NCI-H748 (cell line): ENCODE measurements around the gene SLC35F4.

Experiments used
- DNase-seq: peaks from one replicate; lab custom pipeline; 2025; ENCODE audit not compliant: unreplicated experiment; lab: John Stamatoyannopoulos, UW

Gene SLC35F4

DNA sequence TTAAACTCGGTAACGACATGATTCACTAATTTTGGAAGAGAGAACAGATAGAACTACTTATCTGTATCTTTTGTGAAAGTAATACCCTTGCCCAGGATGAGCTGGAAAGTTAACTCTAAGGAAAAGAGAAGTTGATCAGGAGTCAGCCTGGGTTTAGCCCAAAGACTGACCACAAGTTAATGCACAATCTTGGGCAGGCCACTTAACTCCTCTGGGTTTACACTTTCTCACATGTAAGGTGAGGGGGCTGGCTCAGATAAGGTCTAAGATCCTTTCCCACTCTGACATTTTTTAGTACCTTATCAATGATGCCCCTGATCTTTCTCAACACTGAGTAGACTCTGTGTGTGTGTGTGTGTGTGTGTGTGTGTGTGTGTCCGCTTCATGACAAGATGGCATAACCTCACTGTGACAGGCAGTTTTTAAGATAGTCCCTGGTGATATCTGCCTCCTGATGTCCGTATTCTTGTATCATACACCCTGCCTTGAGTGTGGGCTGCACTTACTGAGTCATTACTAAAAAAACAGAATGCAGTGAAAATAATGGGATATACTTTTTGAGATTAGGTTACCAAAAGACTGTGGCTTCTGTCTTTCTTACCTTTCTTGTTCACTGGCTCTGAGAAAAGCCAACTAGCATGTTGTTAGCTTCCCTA lies 316.0 kb downstream of the SLC35F4 start:
- no peak for DNase-seq

DNA sequence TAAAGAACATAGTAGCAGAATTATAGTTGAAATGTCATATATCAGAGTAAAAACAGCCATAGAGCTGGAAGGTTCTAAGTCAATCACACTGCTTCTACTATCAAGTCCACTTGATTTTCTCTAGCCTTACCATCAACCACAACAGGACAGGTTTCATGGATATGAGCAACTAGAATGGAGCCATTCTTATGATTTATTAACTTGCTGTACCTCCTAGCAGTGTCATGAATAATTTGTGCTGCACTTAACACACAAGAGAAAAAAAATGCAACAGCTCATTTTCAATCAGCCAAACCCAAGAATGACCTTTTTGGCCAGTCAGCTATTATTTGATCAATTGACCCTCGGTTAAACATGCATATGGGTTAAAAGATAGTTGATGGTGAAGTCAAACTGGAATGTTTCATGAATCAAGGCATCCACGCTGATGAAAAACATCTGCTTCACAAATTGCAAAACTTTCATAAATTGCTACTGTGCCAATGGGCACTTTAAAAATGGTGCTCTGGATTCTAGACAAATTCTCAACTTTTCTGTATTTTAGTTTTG lies 316.8 kb downstream of the SLC35F4 start:
- no peak for DNase-seq

DNA sequence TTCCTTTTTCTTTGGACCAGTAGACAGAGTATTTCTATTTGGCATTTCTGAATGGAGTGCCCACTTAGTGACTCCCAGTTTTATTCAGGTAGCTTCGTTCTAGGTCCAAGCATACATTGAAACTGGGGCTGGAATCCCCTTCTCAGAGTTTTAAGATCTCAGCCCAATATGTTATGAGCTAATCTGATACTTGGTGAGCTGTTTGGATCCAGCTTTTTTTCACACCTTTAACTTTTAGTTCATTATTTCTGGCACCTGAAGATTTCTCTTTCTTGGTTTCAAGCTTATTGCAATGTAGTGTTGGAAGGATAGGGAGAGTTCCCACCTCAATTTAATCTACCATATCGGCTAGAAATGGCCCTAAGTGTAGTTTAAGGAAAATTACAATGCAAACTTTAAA lies 318.8 kb downstream of the SLC35F4 start:
- no peak for DNase-seq

DNA sequence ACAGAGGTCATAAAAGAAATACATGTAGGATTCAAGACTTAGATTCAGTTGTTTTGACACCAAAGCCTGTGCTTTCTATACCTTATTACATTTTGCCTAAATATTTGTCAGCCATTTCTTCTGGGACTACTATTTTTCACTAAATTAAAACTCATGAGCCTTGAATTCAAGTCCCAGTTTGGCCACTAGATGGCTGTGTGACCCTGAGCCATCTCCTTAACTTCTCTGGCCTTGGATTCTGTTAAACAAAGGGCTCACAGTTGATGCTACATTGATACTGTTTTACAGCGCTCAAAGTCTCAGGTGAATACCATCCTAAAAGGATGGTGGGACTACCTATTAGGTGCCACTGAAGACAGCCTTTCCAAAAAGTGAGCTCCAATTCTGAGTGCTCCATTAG lies 332.7 kb downstream of the SLC35F4 start:
- peak; percentile 46 for DNase-seq

DNA sequence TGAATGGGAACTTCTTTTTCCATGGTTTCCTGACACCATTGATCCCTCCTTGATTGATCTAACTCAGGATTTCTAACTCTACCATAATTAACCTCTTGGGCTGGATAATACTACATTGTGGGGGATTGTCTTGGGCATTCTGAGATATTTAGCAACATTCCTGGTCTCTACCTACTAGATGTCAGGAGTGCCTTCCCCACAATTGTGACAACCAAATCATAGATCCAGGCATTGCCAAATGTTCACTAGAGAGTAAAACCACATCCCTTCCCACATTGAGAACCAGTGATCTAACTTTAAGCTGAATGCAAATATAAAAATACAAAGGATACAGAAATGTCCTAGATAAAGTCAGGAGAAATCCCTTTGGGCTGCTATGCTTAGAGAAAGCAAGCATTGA lies 335.3 kb downstream of the SLC35F4 start:
- DNase-seq = no peak

DNA sequence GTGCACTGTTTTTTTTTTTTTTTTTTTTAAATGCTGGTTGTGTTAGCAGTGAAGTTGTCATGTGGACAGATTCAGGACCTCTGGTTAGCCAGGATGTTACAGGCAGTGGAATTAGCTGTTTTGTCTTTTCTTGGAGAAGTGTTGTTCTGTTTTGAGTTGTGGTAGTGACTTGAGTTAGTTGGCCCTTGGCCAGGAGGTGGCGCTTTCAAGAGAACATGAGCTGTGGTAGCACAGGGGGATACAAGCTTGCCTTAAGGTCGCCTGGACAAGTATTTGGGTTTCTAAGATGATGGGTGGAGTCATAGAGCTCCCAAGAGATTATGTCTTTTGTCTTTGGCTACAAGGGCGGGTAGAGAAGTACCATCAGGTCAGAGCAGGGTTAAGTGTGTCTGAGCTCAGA lies 338.9 kb downstream of the SLC35F4 start:
- DNase-seq = peak; percentile 6

DNA sequence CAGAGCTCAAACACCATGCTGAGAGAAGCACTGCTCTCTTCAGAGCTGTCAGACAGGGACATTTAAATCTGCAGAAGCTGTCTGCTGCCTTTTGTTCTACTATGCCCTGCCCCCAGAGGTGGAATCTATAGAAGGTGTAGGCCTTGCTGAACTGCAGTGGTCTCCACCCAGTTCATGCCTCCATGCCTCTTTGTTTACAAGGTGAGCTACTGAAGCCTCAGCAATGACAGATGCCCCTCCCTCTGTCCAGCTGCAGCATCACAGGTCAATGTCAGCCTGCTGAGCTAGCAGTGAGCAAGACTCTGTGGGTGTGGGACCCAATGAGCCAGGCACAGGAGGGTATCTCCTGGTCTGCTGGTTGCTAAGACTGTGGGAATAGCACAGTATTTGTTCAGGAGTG lies 346.8 kb downstream of the SLC35F4 start:
- DNase-seq = peak; percentile 62
